ENCODE results near the gene WIPF3. TPM values are rescaled to one million over a fixed set of nuclear protein-coding genes. Genes with fewer than 3 reads are reported as not detected.
"Not testable (repeated sequence)": the region's sequence is repeated elsewhere in the genome, so short reads cannot be mapped to it uniquely, and the experiment has no call there.

Gene WIPF3
- total and polyA plus RNA-seq, 5 donors from 2014 or later, result not detected

- DNase-seq (no peak), ATAC-seq (ENCODE audit: low read depth in 2 of 2) (no peak)
- Mint-ChIP-seq H3K36me3 (no peaks in the 10 kb centered on the region), H3K27me3 (peaks cover 24% of the 10 kb centered on the region), H3K9me3 (peaks cover 0 to 1% (median 0%) of the 10 kb centered on the region in 7 donors), H3K4me3 (no peak overlapping the region), H3K4me1 (peaks cover 0 to 8% (median 7%) of the 10 kb centered on the region in 4 donors), H3K27ac (no peak overlapping the region)
- Histone ChIP-seq H3K4me1 (ENCODE audit: control insufficient read depth, insufficient read depth, low read length, poor library complexity, severe bottlenecking) (peaks cover 9% of the 10 kb centered on the region), H3K27me3 (ENCODE audit: control insufficient read depth, insufficient read depth, low read length) (no peaks in the 10 kb centered on the region), H3K9me3 (ENCODE audit: control insufficient read depth in 2 of 2, low read length in 2 of 2) (no peaks in the 10 kb centered on the region), H3K36me3 (ENCODE audit: control insufficient read depth, insufficient read depth, low read length) (no peaks in the 10 kb centered on the region), H3K4me3 (ENCODE audit: low read depth, low read length) (no peak overlapping the region), H3K27ac (ENCODE audit: insufficient read depth, low read length, poor library complexity, severe bottlenecking) (no peak overlapping the region)
These were observed 147.5 kb downstream of the WIPF3 start for GRCh38 chr7:29953726-29954347.

GRCh38 chr7:29955075-29955792 lies 148.9 kb downstream of the WIPF3 start:
- no peaks in the 10 kb centered on the region for H3K36me3 ChIP-seq (ENCODE audit: control insufficient read depth, insufficient read depth, low read length)
- ATAC-seq (ENCODE audit: low read depth in 2 of 2) (no peak), DNase-seq (no peak)
- peaks cover 9% of the 10 kb centered on the region for H3K4me1 ChIP-seq (ENCODE audit: control insufficient read depth, insufficient read depth, low read length, poor library complexity, severe bottlenecking)
- no peak overlapping the region for H3K4me3 ChIP-seq (ENCODE audit: low read depth, low read length)
- H3K9me3 Mint-ChIP-seq, result peaks cover 0 to 1% (median 0%) of the 10 kb centered on the region in 7 donors
- H3K36me3 Mint-ChIP-seq, result no peaks in the 10 kb centered on the region
- H3K27me3 Mint-ChIP-seq, result peaks cover 25% of the 10 kb centered on the region
- H3K27ac ChIP-seq (ENCODE audit: insufficient read depth, low read length, poor library complexity, severe bottlenecking), result no peak overlapping the region
- H3K9me3 ChIP-seq (ENCODE audit: control insufficient read depth in 2 of 2, low read length in 2 of 2), result no peaks in the 10 kb centered on the region
- peaks cover 0 to 8% (median 7%) of the 10 kb centered on the region in 4 donors for H3K4me1 Mint-ChIP-seq
- no peaks in the 10 kb centered on the region for H3K27me3 ChIP-seq (ENCODE audit: control insufficient read depth, insufficient read depth, low read length)
- no peak overlapping the region for H3K27ac Mint-ChIP-seq
- H3K4me3 Mint-ChIP-seq, result no peak overlapping the region

- Histone ChIP-seq H3K36me3 (ENCODE audit: control insufficient read depth, insufficient read depth, low read length) (no peaks in the 10 kb centered on the region), H3K4me3 (ENCODE audit: low read depth, low read length) (no peak overlapping the region), H3K27ac (ENCODE audit: insufficient read depth, low read length, poor library complexity, severe bottlenecking) (no peak overlapping the region), H3K27me3 (ENCODE audit: control insufficient read depth, insufficient read depth, low read length) (no peaks in the 10 kb centered on the region), H3K9me3 (ENCODE audit: control insufficient read depth in 2 of 2, low read length in 2 of 2) (no peaks in the 10 kb centered on the region), H3K4me1 (ENCODE audit: control insufficient read depth, insufficient read depth, low read length, poor library complexity, severe bottlenecking) (peaks cover 9% of the 10 kb centered on the region)
- Mint-ChIP-seq H3K27me3 (peaks cover 25% of the 10 kb centered on the region), H3K27ac (peak overlapping the region in 1 of 3 donors; percentile 11), H3K4me3 (peak overlapping the region in 3 of 4 donors; percentile 4 to 43 (median 26)), H3K4me1 (peaks cover 0 to 8% (median 7%) of the 10 kb centered on the region in 4 donors), H3K9me3 (peaks cover 0 to 1% (median 0%) of the 10 kb centered on the region in 7 donors), H3K36me3 (no peaks in the 10 kb centered on the region)
- DNase-seq, result peak in 2 of 3 donors; percentile 2 to 55
- ATAC-seq (ENCODE audit: low read depth in 2 of 2), result peak; percentile 62 to 64
These were observed 149.6 kb downstream of the WIPF3 start for GRCh38 chr7:29955799-29956486.

- Mint-ChIP-seq H3K4me3 (peak overlapping the region in 1 of 4 donors; percentile 43), H3K4me1 (peaks cover 0 to 8% (median 7%) of the 10 kb centered on the region in 4 donors), H3K36me3 (no peaks in the 10 kb centered on the region), H3K9me3 (peaks cover 0 to 1% (median 0%) of the 10 kb centered on the region in 7 donors), H3K27me3 (peaks cover 25% of the 10 kb centered on the region), H3K27ac (peak overlapping the region in 1 of 3 donors; percentile 11)
- ATAC-seq (ENCODE audit: low read depth in 2 of 2), result no peak
- DNase-seq, result no peak
- Histone ChIP-seq H3K27me3 (ENCODE audit: control insufficient read depth, insufficient read depth, low read length) (no peaks in the 10 kb centered on the region), H3K9me3 (ENCODE audit: control insufficient read depth in 2 of 2, low read length in 2 of 2) (no peaks in the 10 kb centered on the region), H3K36me3 (ENCODE audit: control insufficient read depth, insufficient read depth, low read length) (no peaks in the 10 kb centered on the region), H3K4me1 (ENCODE audit: control insufficient read depth, insufficient read depth, low read length, poor library complexity, severe bottlenecking) (peaks cover 9% of the 10 kb centered on the region), H3K4me3 (ENCODE audit: low read depth, low read length) (no peak overlapping the region), H3K27ac (ENCODE audit: insufficient read depth, low read length, poor library complexity, severe bottlenecking) (no peak overlapping the region)
These were observed 150.2 kb downstream of the WIPF3 start for GRCh38 chr7:29956487-29956836.

GRCh38 chr7:29957521-29958310 lies 151.4 kb downstream of the WIPF3 start:
- ATAC-seq (ENCODE audit: low read depth in 2 of 2), result no peak
- H3K27me3 Mint-ChIP-seq, result peaks cover 24% of the 10 kb centered on the region
- Histone ChIP-seq H3K9me3 (ENCODE audit: control insufficient read depth in 2 of 2, low read length in 2 of 2) (no peaks in the 10 kb centered on the region), H3K27ac (ENCODE audit: insufficient read depth, low read length, poor library complexity, severe bottlenecking) (no peak overlapping the region), H3K4me3 (ENCODE audit: low read depth, low read length) (no peak overlapping the region), H3K4me1 (ENCODE audit: control insufficient read depth, insufficient read depth, low read length, poor library complexity, severe bottlenecking) (peaks cover 9% of the 10 kb centered on the region), H3K36me3 (ENCODE audit: control insufficient read depth, insufficient read depth, low read length) (no peaks in the 10 kb centered on the region), H3K27me3 (ENCODE audit: control insufficient read depth, insufficient read depth, low read length) (no peaks in the 10 kb centered on the region)
- H3K9me3 Mint-ChIP-seq, result peaks cover 0 to 1% (median 0%) of the 10 kb centered on the region in 7 donors
- H3K4me3 Mint-ChIP-seq, result no peak overlapping the region
- DNase-seq, result no peak
- no peaks in the 10 kb centered on the region for H3K36me3 Mint-ChIP-seq
- peaks cover 0 to 8% (median 7%) of the 10 kb centered on the region in 4 donors for H3K4me1 Mint-ChIP-seq
- peak overlapping the region in 1 of 3 donors; percentile 16 for H3K27ac Mint-ChIP-seq

GRCh38 chr7:29958667-29959358 lies 152.5 kb downstream of the WIPF3 start:
- Mint-ChIP-seq H3K27ac (no peak overlapping the region), H3K36me3 (no peaks in the 10 kb centered on the region), H3K4me1 (peaks cover 0 to 8% (median 7%) of the 10 kb centered on the region in 4 donors), H3K4me3 (no peak overlapping the region), H3K27me3 (peaks cover 18% of the 10 kb centered on the region), H3K9me3 (peaks cover 0 to 1% (median 0%) of the 10 kb centered on the region in 7 donors)
- Histone ChIP-seq H3K4me1 (ENCODE audit: control insufficient read depth, insufficient read depth, low read length, poor library complexity, severe bottlenecking) (peaks cover 9% of the 10 kb centered on the region), H3K27me3 (ENCODE audit: control insufficient read depth, insufficient read depth, low read length) (no peaks in the 10 kb centered on the region), H3K4me3 (ENCODE audit: low read depth, low read length) (no peak overlapping the region), H3K27ac (ENCODE audit: insufficient read depth, low read length, poor library complexity, severe bottlenecking) (no peak overlapping the region), H3K36me3 (ENCODE audit: control insufficient read depth, insufficient read depth, low read length) (no peaks in the 10 kb centered on the region), H3K9me3 (ENCODE audit: control insufficient read depth in 2 of 2, low read length in 2 of 2) (no peaks in the 10 kb centered on the region)
- no peak for ATAC-seq (ENCODE audit: low read depth in 2 of 2)
- DNase-seq, result no peak

- not testable (repeated sequence) for H3K4me3 ChIP-seq (ENCODE audit: low read depth, low read length); H3K4me1 ChIP-seq (ENCODE audit: control insufficient read depth, insufficient read depth, low read length, poor library complexity, severe bottlenecking); ATAC-seq (ENCODE audit: low read depth in 2 of 2); H3K36me3 ChIP-seq (ENCODE audit: control insufficient read depth, insufficient read depth, low read length); H3K27ac ChIP-seq (ENCODE audit: insufficient read depth, low read length, poor library complexity, severe bottlenecking); H3K27ac Mint-ChIP-seq; H3K4me3 Mint-ChIP-seq; H3K36me3 Mint-ChIP-seq; H3K9me3 Mint-ChIP-seq; DNase-seq; H3K4me1 Mint-ChIP-seq; H3K27me3 ChIP-seq (ENCODE audit: control insufficient read depth, insufficient read depth, low read length); H3K9me3 ChIP-seq (ENCODE audit: control insufficient read depth in 2 of 2, low read length in 2 of 2)
- H3K27me3 Mint-ChIP-seq, result peaks cover 27% of the 10 kb centered on the region
These were observed 155.3 kb downstream of the WIPF3 start for GRCh38 chr7:29961611-29962010.

Data from CD4-positive, CD25-positive, alpha-beta regulatory T cell (primary cell).